Liver (tissue), 9 donors: ENCODE measurements around the gene ZMYM4. TPM values are rescaled to one million over a fixed set of nuclear protein-coding genes. Genes with fewer than 3 reads are reported as not detected.

Experiments
- DNase-seq: peaks from one replicate; pipeline ENCODE4 v3.0.0-alpha.2; 2017; ENCODE audit warnings: low spot score
- H3K27ac ChIP-seq, 2 donors: one replicate each; pipeline ENCODE4 v1.7.0; 2013; ENCODE audit warnings: inconsistent platforms in 2 of 2, low read length in 2 of 2, control low read depth in 1 of 2, low read depth in 1 of 2, mild to moderate bottlenecking in 1 of 2
- H3K27me3 ChIP-seq, 4 donors: one replicate each; pipeline versions ENCODE4 v1.6.1 to v1.7.0; 2013; ENCODE audit warnings: low read length in 3 of 4, inconsistent platforms in 1 of 4, mild to moderate bottlenecking in 1 of 4, moderate library complexity in 1 of 4; ENCODE audit not compliant: control insufficient read depth in 4 of 4, insufficient read depth in 4 of 4
- H3K36me3 ChIP-seq, 4 donors: one replicate each; pipeline versions ENCODE4 v1.6.1 to v1.7.0; 2013; ENCODE audit warnings: low read length in 3 of 4, mild to moderate bottlenecking in 3 of 4, low read depth in 1 of 4, moderate library complexity in 1 of 4; ENCODE audit not compliant: control insufficient read depth in 4 of 4, insufficient read depth in 3 of 4
- H3K4me1 ChIP-seq, 4 donors: one replicate each; pipeline versions ENCODE4 v1.6.1 to v1.7.0; 2013; ENCODE audit warnings: low read length in 3 of 4, mild to moderate bottlenecking in 3 of 4, moderate library complexity in 1 of 4; ENCODE audit not compliant: control insufficient read depth in 4 of 4, insufficient read depth in 4 of 4
- H3K4me3 ChIP-seq, 3 donors: one replicate each; pipeline versions ENCODE4 v1.6.1 to v1.7.0; 2013; ENCODE audit warnings: low read length in 3 of 3, control low read depth in 1 of 3, low read depth in 1 of 3, mild to moderate bottlenecking in 1 of 3
- H3K9ac ChIP-seq, 2 donors: one replicate each; pipeline ENCODE4 v1.7.0; 2013; ENCODE audit warnings: low read length in 2 of 2, mild to moderate bottlenecking in 2 of 2, moderate library complexity in 2 of 2, control low read depth in 1 of 2, low read depth in 1 of 2
- H3K9me3 ChIP-seq, 4 donors: one replicate each; pipeline versions ENCODE4 v1.6.1 to v1.7.0; 2013; ENCODE audit warnings: low read length in 3 of 4; ENCODE audit not compliant: control insufficient read depth in 4 of 4
- EGR1 ChIP-seq, 2 donors: IDR thresholded peaks; 2 replicates each; pipeline ENCODE4 v1.6.1; 2016 to 2018; ENCODE audit warnings: antibody characterized with exemption in 2 of 2, low read depth in 2 of 2
- FOXA1 ChIP-seq: IDR thresholded peaks from 2 replicates; pipeline ENCODE4 v1.6.1; 2016; ENCODE audit warnings: antibody characterized with exemption
- FOXA2 ChIP-seq: IDR thresholded peaks from 2 replicates; pipeline ENCODE4 v1.6.1; 2016; ENCODE audit warnings: antibody characterized with exemption
- GABPA ChIP-seq, 2 donors: IDR thresholded peaks in 1 of 2; conservative IDR thresholded peaks in 1 of 2; 2 replicates each; pipeline ENCODE4 v1.6.1; 2016; ENCODE audit warnings: antibody characterized with exemption in 2 of 2, mild to moderate bottlenecking in 1 of 2, moderate library complexity in 1 of 2
- HNF4A ChIP-seq, 2 donors: conservative IDR thresholded peaks; 2 replicates each; pipeline ENCODE4 v1.6.1; 2016; ENCODE audit warnings: antibody characterized with exemption in 2 of 2, mild to moderate bottlenecking in 2 of 2
- HNF4G ChIP-seq: IDR thresholded peaks from 2 replicates; pipeline ENCODE4 v1.6.1; 2016; ENCODE audit warnings: antibody characterized with exemption
- JUND ChIP-seq, 2 donors: IDR thresholded peaks; 2 replicates each; pipeline ENCODE4 v1.6.1; 2016; ENCODE audit warnings: antibody characterized with exemption in 2 of 2
- NR2F2 ChIP-seq: IDR thresholded peaks from 2 replicates; pipeline ENCODE4 v1.6.1; 2016; ENCODE audit warnings: antibody characterized with exemption
- RAD21 ChIP-seq, 2 donors: IDR thresholded peaks; 2 replicates each; pipeline ENCODE4 v1.6.1; 2016; ENCODE audit warnings: antibody characterized with exemption in 2 of 2, mild to moderate bottlenecking in 2 of 2
- RXRA ChIP-seq, 2 donors: IDR thresholded peaks; 2 replicates each; pipeline ENCODE4 v1.6.1; 2017 to 2018; ENCODE audit warnings: antibody characterized with exemption in 2 of 2, mild to moderate bottlenecking in 1 of 2
- SP1 ChIP-seq: IDR thresholded peaks from 2 replicates; pipeline ENCODE4 v1.6.1; 2018; ENCODE audit warnings: antibody characterized with exemption, mild to moderate bottlenecking
- TAF1 ChIP-seq: conservative IDR thresholded peaks from 2 replicates; pipeline ENCODE4 v1.6.1; 2016; ENCODE audit warnings: antibody characterized with exemption, mild to moderate bottlenecking
- YY1 ChIP-seq: IDR thresholded peaks from 2 replicates; pipeline ENCODE4 v1.6.1; 2016; ENCODE audit warnings: antibody characterized with exemption, mild to moderate bottlenecking
- WGBS: extraction: QIAGEN DNeasy Blood & Tissue Kit; methylation state at CpG from one replicate; pipeline ENCODE4 v1.1.7; 2013; 5-methylcytosine and 5-hydroxymethylcytosine counted together
- polyA plus RNA-seq, 2 donors: library from polyadenylated mRNA; stranded (reverse) in 1 of 2; unstranded in 1 of 2; fragments of 200-250 nt in 1 of 2; fragments of >200 nt in 1 of 2; fragmentation: Nextera tagmentation in 1 of 2; extraction: Ambion mirVana in 1 of 2; gene quantifications; one replicate each; pipeline versions ENCODE4 v1.2.1 to v1.2.3, GENCODE V29; 2013 to 2015
- total RNA-seq, 2 donors: library from RNA; depleted of rRNA; stranded (reverse); fragments of >200 nt; gene quantifications; one replicate each; pipeline ENCODE4 v1.2.3, GENCODE V29; 2014
- TF ChIP-seq, protein P1 (sequence below): IDR thresholded peaks from 2 replicates; pipeline ENCODE4 v1.6.1; 2016; ENCODE audit warnings: antibody characterized with exemption
- TF ChIP-seq, protein P2 (sequence below): IDR thresholded peaks from 2 replicates; pipeline ENCODE4 v1.6.1; 2016; ENCODE audit warnings: antibody characterized with exemption
- TF ChIP-seq, protein P3 (sequence below): IDR thresholded peaks from 2 replicates; pipeline ENCODE4 v1.6.1; 2016; ENCODE audit warnings: antibody characterized with exemption
- TF ChIP-seq, protein P4 (sequence below): IDR thresholded peaks from 2 replicates; pipeline ENCODE4 v1.6.1; 2016; ENCODE audit warnings: antibody characterized with exemption, mild to moderate bottlenecking
- TF ChIP-seq, protein P5 (sequence below): fragments of 150-350 bp; IDR thresholded peaks from 2 replicates; pipeline ENCODE4 v1.5.1; 2017; ENCODE audit warnings: improper control_type of control experiment, low read depth, low read length; ENCODE audit not compliant: missing input control
- donor health status: healthy.
- donor health status: healthy.
- donor health status: healthy.
- donor health status: healthy.
- donor health status: healthy.

ZMYM4 gene
- total and polyA plus RNA-seq, 4 donors, result 5.3 to 16.8 (median 10.5) TPM

DNA sequence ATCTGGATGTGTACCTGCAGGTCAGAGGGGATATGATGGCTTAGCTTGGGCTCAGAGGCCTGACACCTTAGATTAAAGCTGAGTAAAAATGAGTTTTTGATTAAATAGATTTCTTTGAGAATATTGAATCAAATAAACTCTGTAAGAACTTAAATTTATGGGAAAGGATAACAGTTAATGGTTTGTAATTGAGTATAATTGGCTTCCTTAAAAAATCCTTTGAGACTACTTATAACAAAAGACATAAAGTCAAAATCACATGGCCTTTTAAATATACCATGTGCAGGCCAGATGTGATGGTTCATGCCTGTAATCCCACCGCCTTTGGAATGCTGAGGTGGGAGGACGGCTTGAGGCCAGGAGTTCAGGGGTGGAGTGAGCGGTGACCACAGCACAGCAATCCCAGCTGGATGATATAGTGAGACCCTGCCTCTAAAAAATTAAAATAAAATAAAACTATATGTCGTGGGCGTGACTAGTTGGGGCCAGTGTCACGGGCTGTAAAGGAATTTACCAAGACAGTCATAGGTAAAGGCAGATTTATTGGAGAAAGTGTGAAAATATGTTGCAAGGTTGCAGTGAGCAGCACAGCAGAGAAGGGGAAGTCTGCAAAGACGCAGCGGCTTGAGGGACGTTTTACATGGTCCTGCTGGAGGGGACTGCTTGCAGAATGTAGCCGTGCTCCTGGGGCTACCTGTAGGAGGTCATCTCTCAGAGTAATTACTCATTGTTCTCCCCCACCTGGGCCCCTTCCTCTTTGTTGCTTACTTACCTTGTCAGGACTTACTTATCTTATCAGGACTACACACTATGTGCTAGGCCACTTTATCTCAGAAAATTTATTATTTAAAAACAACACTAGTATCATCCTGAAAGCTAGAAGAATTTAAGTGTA, 122.3 kb downstream of the ZMYM4 start (continued):
- TF ChIP-seq, protein P1, sequence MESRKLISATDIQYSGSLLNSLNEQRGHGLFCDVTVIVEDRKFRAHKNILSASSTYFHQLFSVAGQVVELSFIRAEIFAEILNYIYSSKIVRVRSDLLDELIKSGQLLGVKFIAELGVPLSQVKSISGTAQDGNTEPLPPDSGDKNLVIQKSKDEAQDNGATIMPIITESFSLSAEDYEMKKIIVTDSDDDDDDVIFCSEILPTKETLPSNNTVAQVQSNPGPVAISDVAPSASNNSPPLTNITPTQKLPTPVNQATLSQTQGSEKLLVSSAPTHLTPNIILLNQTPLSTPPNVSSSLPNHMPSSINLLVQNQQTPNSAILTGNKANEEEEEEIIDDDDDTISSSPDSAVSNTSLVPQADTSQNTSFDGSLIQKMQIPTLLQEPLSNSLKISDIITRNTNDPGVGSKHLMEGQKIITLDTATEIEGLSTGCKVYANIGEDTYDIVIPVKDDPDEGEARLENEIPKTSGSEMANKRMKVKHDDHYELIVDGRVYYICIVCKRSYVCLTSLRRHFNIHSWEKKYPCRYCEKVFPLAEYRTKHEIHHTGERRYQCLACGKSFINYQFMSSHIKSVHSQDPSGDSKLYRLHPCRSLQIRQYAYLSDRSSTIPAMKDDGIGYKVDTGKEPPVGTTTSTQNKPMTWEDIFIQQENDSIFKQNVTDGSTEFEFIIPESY, result no peak
- TF ChIP-seq SP1 (no peak), RAD21 (IDR thresholded peaks at IDR 0.05) (no peak)

DNA sequence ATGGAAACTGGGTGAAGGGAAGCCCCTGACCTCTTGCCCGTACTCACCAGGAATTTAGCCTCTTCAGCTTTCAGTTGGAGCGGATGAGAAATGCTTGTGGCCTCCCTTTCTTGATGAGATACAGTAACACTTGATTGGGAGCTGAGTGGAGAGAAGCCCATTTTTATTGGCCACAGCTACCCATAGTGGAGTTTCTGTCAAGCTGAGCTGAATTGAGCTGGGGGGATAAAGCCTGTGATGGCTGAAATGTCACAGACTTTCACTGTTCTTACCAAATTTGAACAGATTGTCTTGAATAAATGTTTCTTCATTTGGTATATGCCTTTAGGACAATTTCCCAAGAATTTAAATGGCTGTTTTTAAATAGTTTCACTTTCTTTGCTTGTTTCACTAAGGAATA, 125.9 kb downstream of the ZMYM4 start:
- no peaks in the 10 kb centered on the region for H3K4me1 ChIP-seq
- H3K9ac ChIP-seq, result no peak overlapping the region
- H3K4me3 ChIP-seq, result no peak overlapping the region
- H3K36me3 ChIP-seq, result peaks cover 8 to 59% (median 42%) of the 10 kb centered on the region in 4 donors
- no peak overlapping the region for H3K27ac ChIP-seq
- no peak for DNase-seq
- 99% methylated on average over 2 of the region's 2 CpGs for WGBS
- H3K9me3 ChIP-seq, result no peaks in the 10 kb centered on the region
- no peak for TF ChIP-seq FOXA1
- TF ChIP-seq, protein P2, sequence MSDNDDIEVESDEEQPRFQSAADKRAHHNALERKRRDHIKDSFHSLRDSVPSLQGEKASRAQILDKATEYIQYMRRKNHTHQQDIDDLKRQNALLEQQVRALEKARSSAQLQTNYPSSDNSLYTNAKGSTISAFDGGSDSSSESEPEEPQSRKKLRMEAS, result no peak
- no peak for TF ChIP-seq HNF4G
- TF ChIP-seq TAF1, result no peak
- TF ChIP-seq RAD21 (IDR thresholded peaks at IDR 0.05), result no peak
- no peak for TF ChIP-seq SP1
- no peak for TF ChIP-seq HNF4A (conservative IDR thresholded peaks at IDR 0.05)
- H3K27me3 ChIP-seq, result no peaks in the 10 kb centered on the region

DNA sequence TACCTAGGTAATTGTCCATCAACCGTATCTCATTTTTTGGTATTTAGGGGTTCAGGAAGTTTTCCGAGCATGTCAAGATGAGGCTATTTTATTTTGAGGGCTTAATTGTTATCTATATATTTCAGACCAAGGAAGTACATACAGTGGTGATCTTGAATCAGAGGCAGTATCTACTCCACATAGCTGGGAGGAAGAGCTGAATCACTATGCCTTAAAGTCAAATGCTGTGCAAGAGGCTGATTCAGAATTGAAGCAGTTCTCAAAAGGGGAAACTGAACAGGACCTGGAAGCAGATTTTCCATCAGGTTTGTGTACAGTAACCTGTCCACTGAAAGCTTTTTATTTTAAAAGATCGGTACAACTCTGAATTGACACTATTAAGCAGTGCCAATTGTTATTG, 130.2 kb downstream of the ZMYM4 start:
- peaks cover 8 to 58% (median 44%) of the 10 kb centered on the region in 4 donors for H3K36me3 ChIP-seq
- no peaks in the 10 kb centered on the region for H3K4me1 ChIP-seq
- no peak for DNase-seq
- H3K27ac ChIP-seq, result no peak overlapping the region
- no peaks in the 10 kb centered on the region for H3K9me3 ChIP-seq
- no peak overlapping the region for H3K4me3 ChIP-seq
- H3K27me3 ChIP-seq, result no peaks in the 10 kb centered on the region
- TF ChIP-seq SP1, result no peak
- TF ChIP-seq FOXA2, result no peak
- TF ChIP-seq, protein P3, sequence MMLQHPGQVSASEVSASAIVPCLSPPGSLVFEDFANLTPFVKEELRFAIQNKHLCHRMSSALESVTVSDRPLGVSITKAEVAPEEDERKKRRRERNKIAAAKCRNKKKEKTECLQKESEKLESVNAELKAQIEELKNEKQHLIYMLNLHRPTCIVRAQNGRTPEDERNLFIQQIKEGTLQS, result no peak
- TF ChIP-seq GABPA (IDR thresholded peaks at IDR 0.05 in 1 of 2, conservative IDR thresholded peaks at IDR 0.05 in 1 of 2), result no peak
- TF ChIP-seq, protein P2, result no peak
- no peak for TF ChIP-seq HNF4G
- no peak for TF ChIP-seq NR2F2
- no peak for TF ChIP-seq EGR1 (IDR thresholded peaks at IDR 0.05; ENCODE audit: low read depth in 2 of 2)
- TF ChIP-seq YY1, result no peak
- TF ChIP-seq, protein P4, sequence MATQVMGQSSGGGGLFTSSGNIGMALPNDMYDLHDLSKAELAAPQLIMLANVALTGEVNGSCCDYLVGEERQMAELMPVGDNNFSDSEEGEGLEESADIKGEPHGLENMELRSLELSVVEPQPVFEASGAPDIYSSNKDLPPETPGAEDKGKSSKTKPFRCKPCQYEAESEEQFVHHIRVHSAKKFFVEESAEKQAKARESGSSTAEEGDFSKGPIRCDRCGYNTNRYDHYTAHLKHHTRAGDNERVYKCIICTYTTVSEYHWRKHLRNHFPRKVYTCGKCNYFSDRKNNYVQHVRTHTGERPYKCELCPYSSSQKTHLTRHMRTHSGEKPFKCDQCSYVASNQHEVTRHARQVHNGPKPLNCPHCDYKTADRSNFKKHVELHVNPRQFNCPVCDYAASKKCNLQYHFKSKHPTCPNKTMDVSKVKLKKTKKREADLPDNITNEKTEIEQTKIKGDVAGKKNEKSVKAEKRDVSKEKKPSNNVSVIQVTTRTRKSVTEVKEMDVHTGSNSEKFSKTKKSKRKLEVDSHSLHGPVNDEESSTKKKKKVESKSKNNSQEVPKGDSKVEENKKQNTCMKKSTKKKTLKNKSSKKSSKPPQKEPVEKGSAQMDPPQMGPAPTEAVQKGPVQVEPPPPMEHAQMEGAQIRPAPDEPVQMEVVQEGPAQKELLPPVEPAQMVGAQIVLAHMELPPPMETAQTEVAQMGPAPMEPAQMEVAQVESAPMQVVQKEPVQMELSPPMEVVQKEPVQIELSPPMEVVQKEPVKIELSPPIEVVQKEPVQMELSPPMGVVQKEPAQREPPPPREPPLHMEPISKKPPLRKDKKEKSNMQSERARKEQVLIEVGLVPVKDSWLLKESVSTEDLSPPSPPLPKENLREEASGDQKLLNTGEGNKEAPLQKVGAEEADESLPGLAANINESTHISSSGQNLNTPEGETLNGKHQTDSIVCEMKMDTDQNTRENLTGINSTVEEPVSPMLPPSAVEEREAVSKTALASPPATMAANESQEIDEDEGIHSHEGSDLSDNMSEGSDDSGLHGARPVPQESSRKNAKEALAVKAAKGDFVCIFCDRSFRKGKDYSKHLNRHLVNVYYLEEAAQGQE, result no peak
- TF ChIP-seq, protein P1, result no peak
- no peak for TF ChIP-seq RAD21 (IDR thresholded peaks at IDR 0.05)
- TF ChIP-seq TAF1, result no peak
- TF ChIP-seq HNF4A (conservative IDR thresholded peaks at IDR 0.05), result no peak
- TF ChIP-seq, protein P5, sequence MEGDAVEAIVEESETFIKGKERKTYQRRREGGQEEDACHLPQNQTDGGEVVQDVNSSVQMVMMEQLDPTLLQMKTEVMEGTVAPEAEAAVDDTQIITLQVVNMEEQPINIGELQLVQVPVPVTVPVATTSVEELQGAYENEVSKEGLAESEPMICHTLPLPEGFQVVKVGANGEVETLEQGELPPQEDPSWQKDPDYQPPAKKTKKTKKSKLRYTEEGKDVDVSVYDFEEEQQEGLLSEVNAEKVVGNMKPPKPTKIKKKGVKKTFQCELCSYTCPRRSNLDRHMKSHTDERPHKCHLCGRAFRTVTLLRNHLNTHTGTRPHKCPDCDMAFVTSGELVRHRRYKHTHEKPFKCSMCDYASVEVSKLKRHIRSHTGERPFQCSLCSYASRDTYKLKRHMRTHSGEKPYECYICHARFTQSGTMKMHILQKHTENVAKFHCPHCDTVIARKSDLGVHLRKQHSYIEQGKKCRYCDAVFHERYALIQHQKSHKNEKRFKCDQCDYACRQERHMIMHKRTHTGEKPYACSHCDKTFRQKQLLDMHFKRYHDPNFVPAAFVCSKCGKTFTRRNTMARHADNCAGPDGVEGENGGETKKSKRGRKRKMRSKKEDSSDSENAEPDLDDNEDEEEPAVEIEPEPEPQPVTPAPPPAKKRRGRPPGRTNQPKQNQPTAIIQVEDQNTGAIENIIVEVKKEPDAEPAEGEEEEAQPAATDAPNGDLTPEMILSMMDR, result no peak
- TF ChIP-seq JUND (IDR thresholded peaks at IDR 0.05), result no peak
- TF ChIP-seq FOXA1, result no peak
- no peak for TF ChIP-seq RXRA (IDR thresholded peaks at IDR 0.05)
- H3K9ac ChIP-seq, result no peak overlapping the region
- WGBS, result 97% methylated on average over 3 of the region's 3 CpGs
